Astrocyte of the cerebellum (primary cell): ENCODE data around the gene PSPN.
"Not testable (repeated sequence)": the region's sequence is repeated elsewhere in the genome, so short reads cannot be mapped to it uniquely, and the experiment has no call there.

Experiments
- DNase-seq: peaks from one replicate; pipeline ENCODE4 v3.0.0-alpha.2; 2011; ENCODE audit warnings: low read depth
- H3K4me3 ChIP-seq: 2 replicates; pipeline ENCODE4 v1.5.1; 2011; ENCODE audit warnings: mild to moderate bottlenecking, low read depth, low read length, moderate library complexity
- in situ Hi-C: cut with HindIII; loops from 2 replicates; pipeline ENCODE4 v1.10.0; 2017; ENCODE audit warnings: low sequenced_read_pairs
- TF ChIP-seq, protein P1 (sequence below): IDR thresholded peaks from 2 replicates; pipeline ENCODE4 v1.5.1; 2012; ENCODE audit warnings: low read length, low read depth, moderate library complexity, mild to moderate bottlenecking; ENCODE audit errors: missing control alignments

The PSPN gene

GRCh38 chr19:6359568-6360341 is 16.0 kb downstream of the PSPN start:
- TF ChIP-seq, protein P1, sequence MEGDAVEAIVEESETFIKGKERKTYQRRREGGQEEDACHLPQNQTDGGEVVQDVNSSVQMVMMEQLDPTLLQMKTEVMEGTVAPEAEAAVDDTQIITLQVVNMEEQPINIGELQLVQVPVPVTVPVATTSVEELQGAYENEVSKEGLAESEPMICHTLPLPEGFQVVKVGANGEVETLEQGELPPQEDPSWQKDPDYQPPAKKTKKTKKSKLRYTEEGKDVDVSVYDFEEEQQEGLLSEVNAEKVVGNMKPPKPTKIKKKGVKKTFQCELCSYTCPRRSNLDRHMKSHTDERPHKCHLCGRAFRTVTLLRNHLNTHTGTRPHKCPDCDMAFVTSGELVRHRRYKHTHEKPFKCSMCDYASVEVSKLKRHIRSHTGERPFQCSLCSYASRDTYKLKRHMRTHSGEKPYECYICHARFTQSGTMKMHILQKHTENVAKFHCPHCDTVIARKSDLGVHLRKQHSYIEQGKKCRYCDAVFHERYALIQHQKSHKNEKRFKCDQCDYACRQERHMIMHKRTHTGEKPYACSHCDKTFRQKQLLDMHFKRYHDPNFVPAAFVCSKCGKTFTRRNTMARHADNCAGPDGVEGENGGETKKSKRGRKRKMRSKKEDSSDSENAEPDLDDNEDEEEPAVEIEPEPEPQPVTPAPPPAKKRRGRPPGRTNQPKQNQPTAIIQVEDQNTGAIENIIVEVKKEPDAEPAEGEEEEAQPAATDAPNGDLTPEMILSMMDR = no peak
- H3K4me3 ChIP-seq = no peak overlapping the region
- DNase-seq = no peak
- in situ Hi-C loops = no loop called here

DNA sequence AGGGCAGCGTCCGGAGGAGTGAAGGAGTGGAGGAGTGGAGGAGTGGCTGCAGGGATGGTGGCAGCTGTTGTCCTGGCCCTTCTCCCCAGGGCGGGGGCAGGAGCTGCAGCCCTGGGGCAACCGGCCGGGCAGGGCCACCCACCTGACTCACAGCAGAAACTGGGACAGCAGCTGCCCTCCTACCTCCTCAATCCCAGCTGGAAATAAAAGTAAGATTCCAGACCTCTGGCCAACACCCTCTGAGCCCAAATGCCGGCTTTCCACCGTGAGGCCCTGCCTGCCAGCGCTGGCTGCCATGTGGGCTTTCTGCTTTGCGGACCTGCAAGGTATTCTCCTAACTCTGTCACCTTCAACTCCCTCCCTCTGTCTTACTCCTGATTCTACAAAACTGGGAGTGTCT is 17.7 kb downstream of the PSPN start:
- no peak for DNase-seq
- TF ChIP-seq, protein P1 = no peak
- no peak overlapping the region for H3K4me3 ChIP-seq
- in situ Hi-C loops = no loop called here

- no peak for DNase-seq
- no peak overlapping the region for H3K4me3 ChIP-seq
- in situ Hi-C loops = no loop called here
- TF ChIP-seq, protein P1 = no peak
Observed at GRCh38 chr19:6357174-6357573, 18.6 kb downstream of the PSPN start.

- in situ Hi-C loops, H3K4me3 ChIP-seq, DNase-seq: not testable (repeated sequence)
Observed at GRCh38 chr19:6355321-6356040, 20.3 kb downstream of the PSPN start.

- TF ChIP-seq, protein P1 = peak; percentile 46
- H3K4me3 ChIP-seq = no peak overlapping the region
- in situ Hi-C loops = no loop called here
- no peak for DNase-seq
Observed at GRCh38 chr19:6354098-6354674, 21.5 kb downstream of the PSPN start.

DNA sequence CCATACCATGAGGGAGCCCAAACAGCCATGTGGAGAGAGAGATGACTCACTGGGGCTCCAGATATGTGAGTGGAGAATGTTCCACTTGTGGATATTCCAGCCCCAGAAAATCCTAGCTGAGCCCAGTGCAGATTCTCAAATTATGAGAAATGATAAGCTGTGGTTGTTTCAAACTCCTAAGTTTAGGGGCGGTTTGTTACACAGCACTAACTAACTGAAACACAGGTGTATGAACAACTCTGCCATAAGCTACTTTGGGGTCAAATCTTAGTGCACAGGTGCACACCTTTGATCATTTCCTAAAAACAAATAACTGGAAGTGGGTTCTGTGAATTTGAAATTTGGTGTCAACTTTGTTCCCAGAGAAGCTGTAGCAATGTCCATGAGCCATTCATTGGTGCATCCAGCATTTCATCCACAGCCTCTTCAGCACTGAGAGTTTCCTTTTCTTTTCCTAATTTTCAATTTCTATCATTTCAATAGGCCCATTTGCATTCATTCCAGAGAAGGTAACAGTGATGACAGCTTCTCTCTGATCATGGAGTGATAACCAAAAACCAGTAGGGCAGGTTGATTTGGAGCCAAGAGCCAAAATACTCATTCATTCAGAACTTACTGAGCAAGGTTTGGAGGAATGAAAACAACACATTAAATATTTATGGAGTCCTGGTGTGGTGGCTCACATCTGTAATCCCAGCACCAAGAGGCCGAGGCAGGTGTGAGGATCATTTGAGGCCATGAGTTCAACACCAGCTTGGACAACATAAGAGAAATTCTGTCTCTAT is 23.2 kb downstream of the PSPN start:
- no peak for DNase-seq
- H3K4me3 ChIP-seq = no peak overlapping the region
- TF ChIP-seq, protein P1 = no peak
- in situ Hi-C loops = no loop called here
